ENCODE measurements around the gene MYRIP.

MYRIP gene

GRCh38 chr3:40053663-40054062 lies 244.3 kb downstream of the MYRIP start:
- TF ChIP-seq ZFP30 (CRISPR knock-in tag; IDR thresholded peaks at IDR 0.05) (no peak), ZNF8 (CRISPR knock-in tag; IDR thresholded peaks at IDR 0.05) (no peak), CREB5 (CRISPR knock-in tag; IDR thresholded peaks at IDR 0.05; ENCODE audit: low read depth) (no peak), OSR1 (CRISPR knock-in tag; IDR thresholded peaks at IDR 0.05) (no peak), CSRNP3 (CRISPR knock-in tag; IDR thresholded peaks at IDR 0.05) (no peak)
- ATAC-seq = no peak

- peak; percentile 91 for ATAC-seq
- TF ChIP-seq ISL1 (CRISPR knock-in tag; IDR thresholded peaks at IDR 0.05) = peak; percentile 56
- TF ChIP-seq GLIS3 (CRISPR knock-in tag; IDR thresholded peaks at IDR 0.05) = no peak
These were observed 245.3 kb downstream of the MYRIP start for GRCh38 chr3:40054568-40055222.

GRCh38 chr3:40055361-40055760 lies 246.0 kb downstream of the MYRIP start:
- peak; percentile 41 for ATAC-seq
- TF ChIP-seq TOX (CRISPR knock-in tag; IDR thresholded peaks at IDR 0.05; ENCODE audit: borderline replicate concordance) = no peak
- TF ChIP-seq ZFP30 (CRISPR knock-in tag; IDR thresholded peaks at IDR 0.05) = no peak
- TF ChIP-seq POU6F1 (CRISPR knock-in tag; IDR thresholded peaks at IDR 0.05; ENCODE audit: borderline replicate concordance, low read depth) = no peak
- TF ChIP-seq ZNF565 (CRISPR knock-in tag; conservative IDR thresholded peaks at IDR 0.05; ENCODE audit: low read depth) = no peak
- TF ChIP-seq PPARA (CRISPR knock-in tag; IDR thresholded peaks at IDR 0.05; ENCODE audit: borderline replicate concordance) = no peak
- no peak for TF ChIP-seq RARB (CRISPR knock-in tag; IDR thresholded peaks at IDR 0.05)
- no peak for TF ChIP-seq SNAI2 (CRISPR knock-in tag; IDR thresholded peaks at IDR 0.05)
- no peak for TF ChIP-seq ISL1 (CRISPR knock-in tag; IDR thresholded peaks at IDR 0.05)
- no peak for TF ChIP-seq TSHZ2 (CRISPR knock-in tag; IDR thresholded peaks at IDR 0.05)

- ATAC-seq = no peak
- TF ChIP-seq POU6F1 (CRISPR knock-in tag; IDR thresholded peaks at IDR 0.05; ENCODE audit: borderline replicate concordance, low read depth) (no peak), PATZ1 (CRISPR knock-in tag; IDR thresholded peaks at IDR 0.05; ENCODE audit: borderline replicate concordance) (no peak), TSHZ2 (CRISPR knock-in tag; IDR thresholded peaks at IDR 0.05) (no peak), ARNTL (CRISPR knock-in tag; IDR thresholded peaks at IDR 0.05; ENCODE audit: borderline replicate concordance, low read depth) (no peak), OSR1 (CRISPR knock-in tag; IDR thresholded peaks at IDR 0.05) (no peak), ZNF565 (CRISPR knock-in tag; conservative IDR thresholded peaks at IDR 0.05; ENCODE audit: low read depth) (no peak), SNAI2 (CRISPR knock-in tag; IDR thresholded peaks at IDR 0.05) (no peak), ISL1 (CRISPR knock-in tag; IDR thresholded peaks at IDR 0.05) (no peak), TOX (CRISPR knock-in tag; IDR thresholded peaks at IDR 0.05; ENCODE audit: borderline replicate concordance) (no peak), ZC3H10 (CRISPR knock-in tag; IDR thresholded peaks at IDR 0.05) (no peak), CSDC2 (CRISPR knock-in tag; IDR thresholded peaks at IDR 0.05) (no peak), RARB (CRISPR knock-in tag; IDR thresholded peaks at IDR 0.05) (no peak), CSRNP3 (CRISPR knock-in tag; IDR thresholded peaks at IDR 0.05) (no peak), ZFP30 (CRISPR knock-in tag; IDR thresholded peaks at IDR 0.05) (no peak)
These were observed 246.5 kb downstream of the MYRIP start for GRCh38 chr3:40055956-40056355.
